Measurements from ENCODE around the gene ZDHHC8.

Gene ZDHHC8

GRCh38 chr22:20099099-20099711 lies 32.4 kb upstream of the ZDHHC8 start:
- DNase-seq = no peak

- no peak for DNase-seq
Measured at GRCh38 chr22:20101638-20102037, 30.0 kb upstream of the ZDHHC8 start.

- no peak for DNase-seq
Measured at GRCh38 chr22:20102203-20102780, 29.3 kb upstream of the ZDHHC8 start.

GRCh38 chr22:20105456-20106204 lies 26.0 kb upstream of the ZDHHC8 start:
- DNase-seq = no peak

- no peak for DNase-seq
Measured at GRCh38 chr22:20106205-20106848, 25.3 kb upstream of the ZDHHC8 start.

GRCh38 chr22:20106849-20107237 lies 24.8 kb upstream of the ZDHHC8 start:
- no peak for DNase-seq

- no peak for DNase-seq
Measured at GRCh38 chr22:20107471-20107901, 24.1 kb upstream of the ZDHHC8 start.

- no peak for DNase-seq
Measured at GRCh38 chr22:20107951-20108756, 23.4 kb upstream of the ZDHHC8 start.

GRCh38 chr22:20108757-20109230 lies 22.8 kb upstream of the ZDHHC8 start:
- no peak for DNase-seq

- DNase-seq = no peak
Measured at GRCh38 chr22:20109411-20110358, 21.9 kb upstream of the ZDHHC8 start.

GRCh38 chr22:20110359-20110985 lies 21.1 kb upstream of the ZDHHC8 start:
- DNase-seq = no peak

GRCh38 chr22:20111045-20111688 lies 20.4 kb upstream of the ZDHHC8 start:
- DNase-seq = no peak

GRCh38 chr22:20111689-20112622 lies 19.6 kb upstream of the ZDHHC8 start:
- DNase-seq = no peak

GRCh38 chr22:20112623-20113511 lies 18.7 kb upstream of the ZDHHC8 start:
- no peak for DNase-seq

- DNase-seq = no peak
Measured at GRCh38 chr22:20113551-20114310, 17.9 kb upstream of the ZDHHC8 start.

- DNase-seq = no peak
Measured at GRCh38 chr22:20114506-20115475, 16.8 kb upstream of the ZDHHC8 start.

Measured in NK-92 treated with Interleukin-12 subunit alpha and Interleukin-12 subunit beta, amount 100 ng/mL, for 24 hours (cell line).